AG08395 (cell line): Measurements from ENCODE around the gene DERL2.

ENCODE experiments used
- DNase-seq: peaks from one replicate; pipeline ENCODE4 v3.0.0; 2012; ENCODE audit warnings: mixed read lengths, low spot score

DERL2 gene

DNA sequence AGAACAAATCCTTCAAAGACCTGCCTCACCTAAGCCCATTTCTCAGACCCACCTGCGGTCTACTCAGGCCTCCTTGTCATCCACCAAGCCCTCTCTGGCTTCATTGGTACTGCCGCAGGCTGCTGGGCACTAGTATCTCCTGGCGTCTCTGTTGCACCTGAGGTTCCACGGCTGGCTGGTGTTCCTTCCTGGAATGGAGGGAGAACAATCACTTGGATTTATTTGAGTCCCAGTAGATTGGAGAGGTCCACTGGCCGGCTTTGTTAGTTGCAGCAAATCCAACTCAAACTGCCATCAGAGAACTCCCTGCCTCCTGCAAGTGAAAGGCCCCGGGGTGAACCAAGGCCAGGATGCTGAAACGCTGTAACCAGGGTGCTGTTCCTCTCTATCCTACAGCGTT, 15.7 kb upstream of the DERL2 start:
- DNase-seq: no peak

- DNase-seq: peak; percentile 94
Observed at GRCh38 chr17:5500589-5501391, 14.8 kb upstream of the DERL2 start.

DNA sequence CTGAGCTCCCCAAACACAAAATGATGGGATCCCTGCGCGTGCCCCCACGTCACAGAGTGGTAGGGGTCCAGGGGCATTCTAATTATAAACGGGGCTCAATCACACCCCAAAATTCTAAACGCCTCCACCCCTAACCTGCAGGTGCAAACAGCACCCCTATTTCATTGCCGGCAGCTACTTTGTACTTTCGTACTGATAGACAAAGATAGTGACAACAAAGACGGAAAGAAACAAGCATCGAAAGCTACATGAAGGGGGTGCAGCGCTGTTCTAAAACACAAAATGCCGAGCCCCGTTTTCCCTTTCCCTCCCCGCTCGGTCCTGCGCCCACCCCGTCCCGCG, 14.2 kb upstream of the DERL2 start:
- no peak for DNase-seq

DNA sequence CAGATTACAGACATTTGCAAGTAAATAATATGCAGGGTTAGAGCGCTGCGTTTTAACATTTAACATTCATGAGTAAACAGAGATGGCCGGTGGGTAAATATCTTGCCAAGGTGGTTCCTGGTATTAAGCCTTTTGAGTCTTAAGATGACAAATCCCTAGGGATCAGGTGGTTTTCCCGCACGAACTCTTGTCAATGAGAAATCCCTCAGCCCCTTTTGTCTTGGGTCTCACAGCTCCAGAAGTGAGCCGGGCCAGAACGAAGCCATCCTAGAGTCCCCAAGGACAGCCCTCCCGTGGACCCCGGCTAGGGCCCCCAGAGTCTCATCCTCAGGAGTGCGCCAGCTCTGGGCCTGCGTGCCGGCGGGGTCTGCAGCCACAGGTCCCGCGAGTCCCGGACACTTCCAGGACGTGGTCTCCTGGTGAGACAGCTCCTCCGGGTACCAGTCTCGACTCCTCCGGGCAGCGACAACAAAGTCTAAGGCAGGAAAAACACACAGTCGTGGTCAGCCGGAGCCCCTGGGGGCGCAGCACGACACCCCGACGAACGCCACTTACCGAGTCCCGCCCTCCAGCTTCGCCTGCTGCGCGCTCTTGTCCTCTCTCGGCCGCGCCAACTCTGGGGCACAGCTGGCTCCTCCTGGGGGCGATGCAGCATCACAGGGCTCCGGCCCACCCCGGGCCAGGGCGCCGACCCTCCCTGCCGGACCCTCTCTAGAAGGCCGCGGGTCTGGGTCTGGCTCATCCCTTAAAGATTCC, 13.7 kb upstream of the DERL2 start:
- DNase-seq: peak; percentile 40

DNA sequence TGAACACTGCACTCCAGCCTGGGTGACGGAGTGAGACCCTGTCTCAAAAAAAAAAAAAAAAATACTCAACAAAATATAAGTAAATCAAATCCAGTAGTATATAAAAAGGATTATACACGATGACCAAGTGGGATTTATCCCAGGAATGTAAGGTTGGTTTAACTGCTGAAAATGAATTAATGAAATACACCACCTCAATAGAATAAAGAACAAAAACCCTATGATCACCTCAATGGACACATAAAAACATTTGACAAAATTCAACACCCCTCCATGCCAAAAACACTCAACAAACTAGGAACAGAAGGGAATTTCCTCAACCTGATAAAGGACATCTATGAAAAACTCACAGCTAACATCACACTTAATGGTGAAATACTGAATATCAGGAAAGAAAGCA, 7.0 kb upstream of the DERL2 start:
- DNase-seq: no peak

DNA sequence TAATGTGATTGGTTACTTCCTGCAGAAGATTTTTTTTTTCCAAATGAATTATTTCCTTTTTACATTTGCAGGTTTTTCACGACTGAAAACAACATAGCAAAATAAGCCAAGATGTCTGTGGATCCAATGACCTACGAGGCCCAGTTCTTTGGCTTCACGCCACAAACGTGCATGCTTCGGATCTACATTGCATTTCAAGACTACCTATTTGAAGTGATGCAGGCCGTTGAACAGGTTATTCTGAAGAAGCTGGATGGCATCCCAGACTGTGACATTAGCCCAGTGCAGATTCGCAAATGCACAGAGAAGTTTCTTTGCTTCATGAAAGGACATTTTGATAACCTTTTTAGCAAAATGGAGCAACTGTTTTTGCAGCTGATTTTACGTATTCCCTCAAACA, 2.8 kb upstream of the DERL2 start:
- no peak for DNase-seq

DNA sequence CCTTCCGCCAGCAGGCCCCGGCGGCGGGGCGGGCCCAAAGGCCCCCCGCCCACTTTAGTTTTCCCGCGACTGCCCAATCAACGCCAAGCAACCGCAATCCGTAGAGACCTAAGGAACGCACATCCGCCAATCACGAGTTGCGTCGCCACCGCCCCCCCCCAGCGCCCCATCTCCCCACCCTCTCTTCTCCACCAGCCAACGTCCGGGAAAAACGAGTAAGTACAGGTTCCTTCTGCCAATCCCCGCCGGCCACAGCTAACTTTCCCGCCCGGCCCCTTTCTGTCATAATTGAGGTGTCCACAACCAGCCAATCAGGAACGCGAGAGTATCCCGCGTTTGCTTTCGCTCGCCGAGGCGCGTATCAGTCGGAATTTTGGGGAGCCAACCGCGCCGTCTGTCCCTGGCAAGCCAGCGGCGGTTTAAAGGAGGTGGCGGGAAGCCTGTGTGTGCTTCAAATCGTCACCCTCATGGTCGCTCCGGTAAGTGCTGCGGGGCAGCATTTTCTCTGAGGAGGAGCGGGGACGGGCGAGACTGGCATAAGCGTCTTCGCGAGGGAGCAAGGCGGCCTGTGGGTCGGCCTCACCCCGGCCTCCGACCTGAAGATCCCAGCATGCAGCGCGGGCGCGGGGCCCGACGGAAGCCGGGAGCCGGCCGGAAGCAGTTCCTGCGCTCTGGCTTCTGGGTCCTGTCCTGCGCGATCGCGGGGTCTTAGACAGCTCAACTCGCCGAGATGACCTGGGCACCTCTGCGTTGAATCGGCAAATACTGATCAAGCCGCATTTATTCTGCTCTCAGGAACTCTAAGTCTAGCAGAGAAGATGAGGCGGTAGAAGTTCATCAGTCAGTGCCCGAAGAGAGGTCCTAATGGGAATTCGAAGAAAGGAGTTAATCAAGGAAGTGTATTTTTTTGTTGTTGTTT, 487 bp upstream of the DERL2 start, which contains the start of gene MIS12:
TSS of gene MIS12 (plus strand) at position 361 of the 919 bp plus-strand sequence. CDS start 2,297 bp downstream, outside the sequence.
- peak; percentile 99 for DNase-seq

- DNase-seq: no peak
Observed at GRCh38 chr17:5481451-5481850, 4.5 kb downstream of the DERL2 start.

DNA sequence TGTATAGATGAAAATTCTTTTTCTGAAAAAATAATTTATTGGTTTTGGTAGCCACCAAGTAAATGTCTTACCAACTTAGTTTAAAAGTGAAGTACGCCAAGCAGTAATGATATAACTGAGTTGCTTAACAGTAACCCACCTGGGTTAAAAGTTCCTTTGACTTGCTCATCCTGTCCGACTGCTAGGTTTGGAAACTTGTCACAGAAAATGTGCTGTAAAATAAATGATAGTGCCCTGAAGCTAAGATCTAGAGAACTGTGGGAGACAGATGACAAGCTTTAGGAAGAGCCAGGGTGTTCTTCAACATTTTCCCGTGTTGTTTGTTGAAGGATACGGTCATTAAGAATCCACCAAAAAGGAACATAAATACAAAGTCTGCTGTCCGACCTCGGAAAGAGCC, 5.0 kb downstream of the DERL2 start:
- DNase-seq: no peak

DNA sequence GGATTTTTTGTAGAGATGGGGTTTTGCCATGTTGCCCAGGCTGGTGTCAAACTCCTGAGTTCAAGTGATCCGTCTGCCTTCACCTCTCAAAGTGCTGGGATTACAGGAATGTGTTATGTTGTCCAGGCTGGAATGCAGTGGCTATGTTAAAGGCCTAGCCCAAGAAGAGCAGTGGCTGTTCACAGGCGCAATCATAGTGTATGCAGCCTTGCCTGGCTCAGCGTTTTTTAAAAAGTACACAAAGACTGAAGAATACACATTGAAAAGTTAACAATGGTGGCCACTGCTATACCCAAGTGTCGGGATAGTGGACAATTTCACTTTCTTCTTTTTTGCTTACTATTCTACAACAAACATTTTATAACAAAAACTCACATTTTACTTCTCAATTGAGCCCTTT, 7.0 kb downstream of the DERL2 start:
- no peak for DNase-seq

DNA sequence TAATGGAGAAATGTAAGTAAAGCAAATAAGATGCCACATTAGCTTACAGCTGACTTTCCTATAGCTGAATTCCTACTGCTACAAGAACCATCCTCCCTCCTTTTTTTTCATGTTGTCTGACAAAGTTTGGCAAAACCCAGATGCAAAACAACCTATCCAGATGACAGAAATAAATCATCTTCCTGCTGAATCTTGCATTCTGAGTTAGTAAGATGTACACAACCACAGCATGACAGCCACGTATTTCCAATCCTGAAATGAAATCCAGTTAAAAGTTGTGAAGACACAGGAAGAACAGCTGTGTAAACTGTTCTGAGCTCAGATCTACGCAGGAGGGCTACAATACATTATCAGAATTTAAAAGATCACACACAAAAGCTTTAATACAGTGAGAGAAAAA, 12.1 kb downstream of the DERL2 start:
- DNase-seq: no peak

DNA sequence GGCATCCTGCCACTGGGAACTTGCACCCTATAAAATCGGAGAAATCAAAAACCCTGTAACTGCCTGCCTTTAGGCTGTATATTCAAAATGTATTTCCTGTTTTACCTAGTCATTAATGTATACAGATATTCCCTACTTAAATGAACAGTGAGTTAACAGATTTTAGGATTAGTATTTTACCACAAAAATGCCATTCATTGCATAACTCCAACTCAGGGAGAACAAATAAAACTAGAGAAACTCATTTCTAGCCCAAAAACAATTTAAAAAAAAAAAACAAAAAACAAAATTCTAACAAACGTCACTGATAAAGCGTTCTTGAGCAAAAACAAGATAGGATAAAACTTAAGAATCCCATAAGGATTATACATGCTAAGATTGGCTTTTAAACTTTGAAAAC, 13.5 kb downstream of the DERL2 start:
- DNase-seq: no peak

GRCh38 chr17:5468075-5468473, 17.9 kb downstream of the DERL2 start:
- DNase-seq: peak; percentile 7

DNA sequence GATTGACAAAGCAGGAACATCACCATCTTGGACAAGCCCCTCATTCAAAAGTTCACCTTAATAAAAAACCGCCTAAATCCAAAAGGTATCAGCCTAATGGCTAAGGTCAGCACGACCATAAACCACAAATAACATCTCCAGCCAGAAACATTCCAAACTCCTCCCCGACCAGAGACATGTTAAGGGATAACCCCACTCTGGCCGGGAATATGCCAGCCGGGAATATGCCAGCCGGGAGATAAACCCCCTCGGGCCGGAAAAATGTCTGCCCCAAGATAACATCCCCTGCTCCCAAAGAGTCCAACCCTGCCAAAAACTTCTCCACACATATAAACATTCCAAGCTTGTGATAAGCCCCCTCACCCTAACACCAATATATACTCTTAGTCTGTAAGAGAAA, 18.6 kb downstream of the DERL2 start:
- no peak for DNase-seq

- DNase-seq: no peak
Observed at GRCh38 chr17:5466295-5466694, 19.7 kb downstream of the DERL2 start.

DNA sequence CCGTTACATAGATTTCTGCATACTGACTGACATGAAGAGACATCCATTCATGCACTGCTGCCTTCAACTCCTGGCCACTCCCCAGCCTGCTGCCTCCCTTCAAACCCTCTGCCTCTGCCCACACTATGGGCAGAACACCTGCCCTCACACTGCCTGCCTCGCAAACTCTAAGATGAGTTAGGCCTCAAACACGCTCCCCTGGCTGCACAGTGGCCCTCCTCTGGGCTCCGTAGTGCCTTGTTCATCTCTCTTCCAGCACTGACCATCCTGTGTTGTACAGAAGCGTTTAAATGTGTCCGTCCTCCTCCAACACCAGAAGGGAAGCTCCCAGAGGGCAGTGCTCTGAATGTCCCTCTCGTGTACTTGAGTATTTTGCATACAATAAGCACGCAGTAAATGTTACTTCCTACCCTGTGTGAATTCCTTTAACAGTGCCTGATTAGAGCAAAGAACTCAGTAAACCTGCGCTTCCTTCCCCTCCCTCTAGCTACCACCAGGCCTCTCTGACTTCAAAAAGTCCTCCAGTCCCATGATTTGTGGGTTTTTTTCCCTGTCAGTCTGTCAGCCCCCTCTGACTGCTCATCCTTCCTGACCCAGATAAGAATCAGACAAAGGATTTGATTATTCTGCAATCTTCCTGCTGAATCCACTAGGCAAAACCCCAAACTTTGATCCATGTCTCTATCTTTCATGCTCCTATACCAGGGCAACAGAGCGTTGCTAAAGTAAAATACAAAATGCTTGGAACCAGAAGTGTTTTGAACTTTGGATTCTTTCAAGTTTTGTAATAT, 21.1 kb downstream of the DERL2 start:
- no peak for DNase-seq

GRCh38 chr17:5446786-5447185, 39.2 kb downstream of the DERL2 start:
- DNase-seq: no peak

- no peak for DNase-seq
Observed at GRCh38 chr17:5444209-5444608, 41.8 kb downstream of the DERL2 start.

DNA sequence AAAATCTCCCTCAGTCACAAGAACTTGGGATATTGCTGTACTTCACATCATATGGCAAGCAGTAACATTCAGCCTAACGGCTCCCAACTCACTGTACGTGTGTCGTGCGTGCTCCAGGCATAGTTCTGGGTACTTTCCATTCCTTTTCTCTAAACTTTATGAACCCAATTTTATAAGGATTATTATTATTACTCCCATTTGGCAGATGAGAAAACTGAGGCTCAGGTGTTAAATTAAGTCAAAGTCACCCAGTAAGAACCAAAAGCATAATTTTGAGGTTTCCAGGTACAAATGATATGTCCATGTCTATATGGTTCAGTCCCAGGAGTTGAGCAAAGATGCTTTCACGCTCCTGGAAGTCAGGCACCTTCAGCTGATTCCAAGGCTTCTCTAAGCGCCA, 42.2 kb downstream of the DERL2 start:
- no peak for DNase-seq

DNA sequence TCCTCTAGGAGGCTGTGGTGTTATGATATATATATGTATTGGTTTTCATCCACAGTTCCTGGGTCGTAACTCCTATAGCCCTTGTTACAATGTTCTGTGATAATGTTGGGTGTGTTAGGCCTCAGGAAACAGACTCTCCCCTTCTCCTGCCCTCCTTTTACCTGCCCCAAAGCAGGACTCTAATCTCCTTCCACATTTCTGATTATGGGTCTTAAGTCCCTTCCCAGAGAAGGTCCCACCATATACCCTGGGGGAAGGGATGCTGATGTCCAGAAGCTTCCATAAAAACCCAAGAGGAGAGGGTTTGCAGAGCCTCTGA, 46.6 kb downstream of the DERL2 start:
- no peak for DNase-seq

GRCh38 chr17:5438716-5439445, 47.1 kb downstream of the DERL2 start, which contains the start of gene C1QBP:
Gene C1QBP (minus strand): TSS chr17:5439155. CDS start chr17:5439073, 82 bp downstream.
- DNase-seq: peak; percentile 96
